Hematopoietic multipotent progenitor cell treated with erythropoietin and hydrocortisone succinate and interleukin-3 and kit ligand, for 15 days (in vitro differentiated cells): Measurements from ENCODE around the gene PHKA1.
"Not testable (repeated sequence)": the region's sequence is repeated elsewhere in the genome, so short reads cannot be mapped to it uniquely, and the experiment has no call there.

Experiments used
- DNase-seq: peaks from one replicate; pipeline ENCODE4 v3.0.0-alpha.2; 2015; ENCODE audit warnings: low spot score

Gene PHKA1

GRCh38 chrX:72666451-72666850 is 47.7 kb downstream of the PHKA1 start:
- DNase-seq = no peak

GRCh38 chrX:72663737-72664136 is 50.4 kb downstream of the PHKA1 start:
- no peak for DNase-seq

DNA sequence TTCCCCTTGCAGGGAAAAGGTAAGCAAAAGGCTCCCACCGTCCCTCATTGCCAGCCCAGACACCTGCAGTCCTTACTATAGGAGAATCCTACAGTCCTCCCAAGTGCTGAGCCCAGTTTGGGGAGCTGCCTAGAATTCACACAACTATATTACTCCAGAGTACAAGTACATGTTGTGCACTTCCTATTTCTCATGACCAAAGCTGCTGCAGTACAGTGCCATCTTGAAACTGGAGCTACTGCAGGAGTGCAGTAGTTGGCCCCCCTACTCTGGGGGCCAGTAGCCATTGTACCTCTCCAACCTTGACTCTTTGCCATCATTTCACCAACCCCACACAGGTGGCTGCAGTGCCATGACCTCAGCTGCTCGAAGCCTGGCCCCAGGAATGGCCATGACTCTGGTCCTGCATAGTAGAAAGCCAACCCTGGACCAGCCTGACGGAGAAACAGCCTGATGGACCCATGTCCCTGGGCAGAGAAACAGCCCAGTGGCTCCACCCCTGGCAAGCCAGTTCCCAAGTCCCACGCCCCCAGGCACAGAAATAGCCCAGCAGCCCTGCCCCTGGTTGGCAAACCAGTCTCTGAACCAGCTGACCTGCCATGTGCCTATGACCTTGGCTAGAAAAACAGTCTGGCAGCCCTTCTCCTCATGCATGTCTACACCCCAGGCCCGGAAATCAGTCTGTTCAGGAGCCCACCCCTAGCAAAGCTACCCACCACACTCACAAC is 51.9 kb downstream of the PHKA1 start:
- DNase-seq = no peak

DNA sequence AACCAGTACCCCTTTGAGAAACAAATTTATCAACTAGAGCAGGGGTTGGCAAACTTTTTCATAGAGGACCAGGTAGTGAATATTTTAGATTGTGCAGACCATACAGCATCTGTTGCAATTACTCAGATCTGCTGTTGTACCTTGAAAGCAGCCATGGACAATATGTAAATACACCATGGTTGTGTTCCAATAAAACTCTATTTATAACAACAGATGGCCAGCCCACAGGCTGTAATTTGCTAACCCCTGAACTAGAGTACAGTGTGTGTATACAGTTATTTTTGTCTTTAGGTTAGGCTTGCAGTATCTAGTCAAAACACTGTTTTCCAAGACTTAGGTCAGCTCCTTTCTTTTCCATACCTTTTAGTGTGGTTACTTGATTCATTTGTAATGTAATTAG is 54.4 kb downstream of the PHKA1 start:
- no peak for DNase-seq

DNA sequence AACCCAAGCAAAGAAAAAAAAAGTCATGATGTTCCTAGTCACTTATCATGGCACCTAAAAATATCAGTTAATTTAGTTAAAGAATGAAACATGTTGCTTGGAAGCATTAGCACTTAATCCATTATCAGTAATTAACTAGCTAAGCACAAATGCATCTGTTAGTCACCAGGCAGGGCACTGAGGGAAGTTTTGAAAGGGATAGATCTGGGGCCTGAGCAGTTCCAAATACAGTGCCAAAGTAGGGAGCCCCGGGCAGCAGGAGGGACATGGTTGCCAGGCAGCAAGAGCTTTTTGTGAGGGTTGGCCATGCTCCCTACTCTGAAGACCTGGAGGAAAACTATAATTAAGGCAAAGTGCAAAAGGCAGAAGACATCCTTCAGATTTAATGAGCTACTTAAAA is 62.0 kb downstream of the PHKA1 start:
- DNase-seq = no peak

DNA sequence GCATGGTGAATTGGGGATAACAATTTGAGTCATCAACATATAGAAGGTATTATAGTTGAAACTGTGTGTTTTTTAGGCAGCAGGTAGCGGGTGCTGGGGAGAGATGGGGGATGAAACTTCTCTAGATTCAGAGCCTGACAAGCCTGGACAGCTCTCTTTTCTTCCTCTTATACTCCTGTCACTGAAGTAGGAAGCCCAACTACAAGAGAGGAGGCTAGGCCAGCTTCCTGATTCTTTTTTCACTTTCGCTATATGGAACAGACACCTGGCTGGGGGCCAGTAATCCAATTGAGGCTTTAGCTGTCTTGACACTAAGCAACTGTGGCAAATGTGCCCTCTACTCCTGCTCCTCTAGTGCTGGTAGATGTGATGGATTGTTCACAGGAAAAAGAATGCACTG is 69.2 kb downstream of the PHKA1 start:
- no peak for DNase-seq

GRCh38 chrX:72641611-72642010 is 72.5 kb downstream of the PHKA1 start:
- DNase-seq = no peak

GRCh38 chrX:72635930-72636329 is 78.2 kb downstream of the PHKA1 start:
- no peak for DNase-seq

- no peak for DNase-seq
Observed at GRCh38 chrX:72634331-72634730, 79.8 kb downstream of the PHKA1 start.

GRCh38 chrX:72630185-72630584 is 83.9 kb downstream of the PHKA1 start:
- DNase-seq = no peak

GRCh38 chrX:72624194-72624593 is 89.9 kb downstream of the PHKA1 start:
- DNase-seq = no peak

DNA sequence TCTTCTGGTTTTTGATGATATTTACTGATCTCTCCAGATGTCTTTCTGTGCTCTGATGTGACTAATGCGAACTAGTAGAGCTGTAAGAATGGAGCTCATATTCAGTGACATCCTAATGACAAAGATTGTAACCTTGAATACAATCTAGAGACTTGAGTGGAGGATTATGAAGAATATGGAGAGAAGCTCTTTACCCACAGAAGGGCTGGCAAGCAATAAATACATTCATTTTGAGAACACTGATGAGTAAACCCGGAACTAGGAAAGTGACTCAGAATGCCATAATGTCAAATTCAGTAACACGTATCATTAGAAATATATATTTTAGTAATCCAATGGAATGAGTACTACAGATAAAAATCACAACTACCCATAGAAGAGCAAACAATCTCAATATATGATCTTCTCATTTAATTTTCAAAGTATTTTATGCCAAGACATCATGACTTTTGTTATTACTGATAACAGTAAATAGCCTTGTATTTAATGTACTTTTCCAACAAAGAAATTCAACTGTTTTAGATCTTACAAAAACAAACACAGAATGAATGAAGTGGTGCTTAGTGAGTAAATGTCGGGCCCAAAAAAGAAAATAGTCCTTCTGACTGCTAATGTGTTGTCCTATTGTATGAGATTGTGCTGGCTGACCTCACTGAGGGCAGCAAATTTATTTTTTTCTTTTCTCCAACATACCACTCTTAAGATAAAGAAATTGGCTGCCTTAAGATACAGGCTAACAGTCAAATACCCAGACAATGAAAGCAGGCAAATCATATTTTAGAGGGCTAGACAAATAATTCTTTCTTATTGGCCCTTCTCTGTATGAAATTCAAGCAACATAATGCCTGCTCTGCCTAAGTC is 92.3 kb downstream of the PHKA1 start:
- DNase-seq = no peak

DNA sequence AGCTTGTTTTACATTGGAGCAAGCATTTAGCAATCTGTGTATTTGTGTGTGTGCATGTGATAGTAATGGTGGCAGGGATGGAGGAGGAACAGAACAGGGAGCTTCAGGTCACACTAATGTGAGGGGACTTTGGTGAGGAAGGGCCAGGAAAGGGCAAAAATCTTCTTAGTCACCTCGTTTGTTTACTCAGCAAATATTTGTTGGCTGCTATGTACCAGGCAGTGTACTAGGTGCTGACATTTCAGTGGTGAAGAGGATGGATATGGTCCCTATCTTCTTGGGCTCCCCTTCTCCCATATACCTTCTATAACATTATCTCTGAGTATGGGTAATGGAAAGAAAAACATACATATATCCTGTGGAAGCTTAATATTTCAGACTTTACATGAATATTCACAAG is 92.9 kb downstream of the PHKA1 start:
- no peak for DNase-seq

- DNase-seq = no peak
Observed at GRCh38 chrX:72620550-72621145, 93.5 kb downstream of the PHKA1 start.

- no peak for DNase-seq
Observed at GRCh38 chrX:72609313-72609712, 104.8 kb downstream of the PHKA1 start.

GRCh38 chrX:72604705-72605104 is 109.4 kb downstream of the PHKA1 start:
- DNase-seq = no peak

DNA sequence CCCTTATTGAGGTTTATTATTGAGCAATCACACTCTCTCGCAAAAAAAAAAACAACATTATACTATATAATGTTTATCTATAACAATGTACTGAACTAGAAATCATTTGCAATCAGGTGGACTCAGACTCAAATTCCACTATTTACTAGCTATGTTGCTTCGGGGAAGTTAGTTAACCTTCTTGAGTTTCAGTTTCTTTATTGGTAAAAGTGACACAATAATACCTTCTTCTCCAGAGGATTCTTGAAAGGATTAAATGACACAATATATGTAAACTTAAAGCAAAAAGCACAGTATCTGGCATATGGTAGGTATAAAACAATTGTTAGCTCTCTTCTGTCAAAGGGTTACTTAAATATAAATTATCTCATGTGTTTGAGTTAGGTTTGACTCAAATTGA is 110.0 kb downstream of the PHKA1 start:
- DNase-seq = no peak

- DNase-seq = not testable (repeated sequence)
Observed at GRCh38 chrX:72591038-72591437, 123.1 kb downstream of the PHKA1 start.

DNA sequence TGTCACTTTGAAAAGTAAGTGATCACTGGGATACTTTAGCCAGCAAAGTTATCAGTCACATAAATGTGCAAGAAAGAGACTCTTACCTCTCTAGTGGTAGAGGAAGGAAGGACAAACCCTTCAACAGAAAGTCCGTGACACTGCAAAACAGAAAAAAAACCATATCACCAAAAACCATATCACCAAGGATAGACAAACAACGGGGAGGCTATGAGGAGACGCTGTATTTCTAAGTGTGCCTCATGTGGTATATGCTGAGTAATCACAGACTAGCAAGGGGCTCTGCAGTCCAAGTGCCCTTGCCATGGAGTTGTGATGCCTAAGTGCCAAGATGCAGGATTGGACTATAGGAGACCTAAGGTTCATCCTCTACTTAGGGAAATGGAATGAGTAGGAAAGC is 129.9 kb downstream of the PHKA1 start:
- DNase-seq = no peak

- DNase-seq = no peak
Observed at GRCh38 chrX:72576141-72576894, 137.8 kb downstream of the PHKA1 start.

- no peak for DNase-seq
Observed at GRCh38 chrX:72573158-72573511, 141.0 kb downstream of the PHKA1 start.
